ENCODE results near the gene LHX2. TPM values are rescaled to one million over a fixed set of nuclear protein-coding genes. Genes with fewer than 3 reads are reported as not detected.

LHX2 gene
- total and polyA plus RNA-seq, 2 experiments from 2014 or later, result 1.7 TPM; not detected in 1

GRCh38 chr9:124041817-124042116, 30.2 kb downstream of the LHX2 start:
- H3K27ac Mint-ChIP-seq, result no peak overlapping the region
- ATAC-seq (no peak), DNase-seq (ENCODE audit: low spot score) (no peak)
- Histone ChIP-seq H3K9me2 (ENCODE audit: insufficient read depth) (no peaks in the 10 kb centered on the region), H3K4me1 (ENCODE audit: insufficient read depth) (peaks cover 11% of the 10 kb centered on the region; the same call in 1 of the 2 replicates), H3F3A (replicated peaks; ENCODE audit: low read depth) (no peaks in the 10 kb centered on the region; the same call in 1 of the 2 replicates), H3K27ac (ENCODE audit: low read depth) (no peak overlapping the region), H3K36me3 (ENCODE audit: insufficient read depth) (no peaks in the 10 kb centered on the region), H3K27me3 (ENCODE audit: insufficient read depth) (peaks cover 80% of the 10 kb centered on the region), H3K4me3 (no peak overlapping the region), H2AFZ (no peak overlapping the region), H4K20me1 (replicated peaks; ENCODE audit: insufficient read depth) (no peaks in the 10 kb centered on the region), H3K79me2 (replicated peaks; ENCODE audit: insufficient read depth) (no peaks in the 10 kb centered on the region), H3K4me2 (no peak overlapping the region)
- H3K4me3 Mint-ChIP-seq, result peak overlapping the region; percentile 68; the same call in 2 of the 3 replicates
- TF ChIP-seq STAT1 (IDR thresholded peaks at IDR 0.05; ENCODE audit: unreplicated experiment), result no peak
- TF ChIP-seq JUNB (IDR thresholded peaks at IDR 0.05; ENCODE audit: unreplicated experiment), result no peak
- no peak for TF ChIP-seq EZH2 (IDR thresholded peaks at IDR 0.05; ENCODE audit: low read depth, unreplicated experiment)
- TF ChIP-seq ZNF462 (CRISPR knock-in tag; IDR thresholded peaks at IDR 0.05), result no peak
- H3K27me3 Mint-ChIP-seq (ENCODE audit: insufficient read depth, low read depth, poor library complexity), result peaks cover 62% of the 10 kb centered on the region
- no peaks in the 10 kb centered on the region for H3K9me3 Mint-ChIP-seq
- H3K4me1 Mint-ChIP-seq, result peaks cover 8% of the 10 kb centered on the region
- no peaks in the 10 kb centered on the region for H3K36me3 Mint-ChIP-seq (ENCODE audit: low read depth)

- no peak overlapping the region for H3K27ac Mint-ChIP-seq
- H3K36me3 Mint-ChIP-seq (ENCODE audit: low read depth), result no peaks in the 10 kb centered on the region
- Histone ChIP-seq H3K27me3 (ENCODE audit: insufficient read depth) (peaks cover 84% of the 10 kb centered on the region), H3K4me3 (no peak overlapping the region), H3K4me1 (ENCODE audit: insufficient read depth) (peaks cover 11% of the 10 kb centered on the region; the same call in 1 of the 2 replicates), H3K79me2 (replicated peaks; ENCODE audit: insufficient read depth) (no peaks in the 10 kb centered on the region), H3K27ac (ENCODE audit: low read depth) (no peak overlapping the region), H3K4me2 (no peak overlapping the region), H4K20me1 (replicated peaks; ENCODE audit: insufficient read depth) (no peaks in the 10 kb centered on the region), H3F3A (replicated peaks; ENCODE audit: low read depth) (no peaks in the 10 kb centered on the region; the same call in 1 of the 2 replicates), H3K9me2 (ENCODE audit: insufficient read depth) (no peaks in the 10 kb centered on the region), H2AFZ (no peak overlapping the region), H3K36me3 (ENCODE audit: insufficient read depth) (no peaks in the 10 kb centered on the region)
- peaks cover 8% of the 10 kb centered on the region for H3K4me1 Mint-ChIP-seq
- no peaks in the 10 kb centered on the region; the same call in 2 of the 3 replicates for H3K9me3 Mint-ChIP-seq
- no peak for DNase-seq (ENCODE audit: low spot score)
- no peak for ATAC-seq
- H3K4me3 Mint-ChIP-seq, result no peak overlapping the region
- H3K27me3 Mint-ChIP-seq (ENCODE audit: insufficient read depth, low read depth, poor library complexity), result peaks cover 62% of the 10 kb centered on the region
- TF ChIP-seq ZNF462 (CRISPR knock-in tag; IDR thresholded peaks at IDR 0.05), result no peak
- TF ChIP-seq JUNB (IDR thresholded peaks at IDR 0.05; ENCODE audit: unreplicated experiment), result no peak
- TF ChIP-seq CREB1 (CRISPR knock-in tag; IDR thresholded peaks at IDR 0.05; ENCODE audit: low read depth), result no peak
These were observed 30.7 kb downstream of the LHX2 start for GRCh38 chr9:124042201-124042721.

All from GM23338 (cell line).